ENCODE data around the gene MRPL37. TPM values are rescaled to one million over a fixed set of nuclear protein-coding genes. Genes with fewer than 3 reads are reported as not detected.
A peak's percentile ranks its signal among the peaks of the same experiment; 100 is the strongest.
"Not testable (repeated sequence)": the region's sequence is repeated elsewhere in the genome, so short reads cannot be mapped to it uniquely, and the experiment has no call there.

The MRPL37 gene
- total RNA-seq, 5 donors from 2014 or later (not counting 1 experiment from before 2014, with no cell fraction given) = 27.4 to 45.7 (median 40.6) TPM

DNA sequence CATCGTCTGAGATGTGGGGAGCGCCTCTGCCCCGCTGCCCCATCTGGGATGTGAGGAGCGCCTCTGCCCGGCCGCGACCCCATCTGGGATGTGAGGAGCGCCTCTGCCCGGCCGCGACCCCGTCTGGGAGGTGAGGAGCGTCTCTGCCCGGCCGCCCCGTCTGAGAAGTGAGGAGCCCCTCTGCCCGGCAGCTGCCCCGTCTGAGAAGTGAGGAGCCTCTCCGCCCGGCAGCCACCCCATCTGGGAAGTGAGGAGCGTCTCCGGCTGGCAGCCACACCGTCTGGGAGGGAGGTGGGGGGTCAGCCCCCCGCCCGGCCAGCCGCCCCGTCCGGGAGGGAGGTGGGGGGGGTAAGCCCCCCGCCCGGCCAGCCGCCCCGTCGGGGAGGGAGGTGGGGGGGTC lies 33.2 kb downstream of the MRPL37 start:
- H3K9me3 ChIP-seq; POLR2A ChIA-PET; H3K4me3 Mint-ChIP-seq; H3K27me3 ChIP-seq (replicated peaks in 1 of 2; ENCODE audit: control insufficient read depth in 2 of 2, extremely low read depth in 1 of 2, insufficient read depth in 2 of 2, low read length in 1 of 2); H3K9me3 Mint-ChIP-seq; CTCF ChIA-PET; H3K27ac Mint-ChIP-seq; H3K4me3 ChIP-seq (ENCODE audit: control insufficient read depth in 1 of 2, extremely low read depth in 1 of 2, low read length in 1 of 2); H3K4me1 ChIP-seq (ENCODE audit: control insufficient read depth in 1 of 2, extremely low read depth in 1 of 2, insufficient read depth in 2 of 2, low read length in 2 of 2); ATAC-seq (replicated peaks in 1 of 4); H3K27ac ChIP-seq (ENCODE audit: low read length); H3K27me3 Mint-ChIP-seq; DNase-seq: not testable (repeated sequence)
- WGBS (ENCODE audit: insufficient coverage) = 96% methylated on average over 4 of the region's 33 CpGs
- H3K36me3 ChIP-seq (ENCODE audit: control insufficient read depth in 2 of 2, extremely low read depth in 1 of 2, insufficient read depth in 1 of 2, low read length in 1 of 2) = peaks cover 3 to 30% of the 10 kb centered on the region in 2 donors
- Mint-ChIP-seq H3K4me1 (peaks cover 7 to 22% (median 13%) of the 10 kb centered on the region in 3 donors), H3K36me3 (peaks cover 23% of the 10 kb centered on the region)

DNA sequence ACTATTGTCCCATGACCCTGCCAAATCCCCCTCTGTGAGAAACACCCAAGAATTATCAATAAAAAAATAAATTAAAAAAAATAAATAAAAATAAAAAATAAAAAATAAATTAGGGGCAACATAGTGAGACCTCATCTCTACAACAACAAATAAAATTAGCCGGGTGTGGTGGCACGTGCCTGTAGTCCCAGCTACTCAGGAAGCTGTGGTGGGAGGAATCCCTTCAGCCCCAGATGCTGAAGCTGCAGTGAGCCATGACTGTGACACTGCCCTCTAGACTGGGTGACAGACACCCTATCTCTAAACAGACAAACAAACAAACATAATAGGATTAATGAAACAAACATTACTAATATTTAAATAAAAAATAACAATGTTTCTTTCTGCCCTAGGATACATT lies 34.3 kb downstream of the MRPL37 start:
- ChIA-PET POLR2A (no interaction called here), CTCF (no interaction called here)
- H3K27ac ChIP-seq (ENCODE audit: low read length) = no peak overlapping the region
- WGBS (ENCODE audit: insufficient coverage) = no CpG with 5 or more reads among the region's 2 CpGs
- Mint-ChIP-seq H3K27me3 (no peaks in the 10 kb centered on the region), H3K36me3 (peaks cover 26% of the 10 kb centered on the region), H3K4me1 (peaks cover 3 to 19% (median 11%) of the 10 kb centered on the region in 3 donors), H3K27ac (no peak overlapping the region), H3K4me3 (no peak overlapping the region), H3K9me3 (no peaks in the 10 kb centered on the region)
- H3K9me3 ChIP-seq = no peaks in the 10 kb centered on the region
- no peaks in the 10 kb centered on the region for H3K27me3 ChIP-seq (replicated peaks in 1 of 2; ENCODE audit: control insufficient read depth in 2 of 2, extremely low read depth in 1 of 2, insufficient read depth in 2 of 2, low read length in 1 of 2)
- DNase-seq (no peak), ATAC-seq (replicated peaks in 1 of 4) (no peak)
- H3K4me3 ChIP-seq (ENCODE audit: control insufficient read depth in 1 of 2, extremely low read depth in 1 of 2, low read length in 1 of 2) = no peak overlapping the region
- peaks cover 6 to 37% of the 10 kb centered on the region in 2 donors for H3K36me3 ChIP-seq (ENCODE audit: control insufficient read depth in 2 of 2, extremely low read depth in 1 of 2, insufficient read depth in 1 of 2, low read length in 1 of 2)
- H3K4me1 ChIP-seq (ENCODE audit: control insufficient read depth in 1 of 2, extremely low read depth in 1 of 2, insufficient read depth in 2 of 2, low read length in 2 of 2) = no peaks in the 10 kb centered on the region

DNA sequence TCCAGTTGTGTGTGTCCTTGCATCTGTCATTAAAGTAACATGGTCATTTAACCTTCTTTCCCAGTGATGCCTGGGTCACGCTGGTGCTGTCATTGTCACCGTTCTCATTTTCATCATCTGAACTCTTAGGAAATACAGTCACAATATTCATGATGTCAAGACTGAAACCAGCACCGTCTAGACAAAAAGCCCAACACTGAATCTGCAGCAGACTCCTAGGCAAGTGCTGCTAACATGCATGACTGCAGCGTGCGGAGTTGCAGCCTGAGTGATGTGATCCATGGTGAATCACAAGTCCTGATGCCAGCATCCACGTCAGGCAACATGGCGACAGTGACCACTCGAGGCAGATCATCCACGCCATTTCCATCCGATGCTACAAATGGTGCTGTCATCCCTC lies 37.6 kb downstream of the MRPL37 start:
- H3K4me3 Mint-ChIP-seq = no peak overlapping the region
- no peak overlapping the region for H3K4me3 ChIP-seq (ENCODE audit: control insufficient read depth in 1 of 2, extremely low read depth in 1 of 2, low read length in 1 of 2)
- H3K9me3 Mint-ChIP-seq = no peaks in the 10 kb centered on the region
- ATAC-seq (replicated peaks in 1 of 4) (no peak), DNase-seq (no peak)
- H3K27ac ChIP-seq (ENCODE audit: low read length) = no peak overlapping the region
- H3K9me3 ChIP-seq = no peaks in the 10 kb centered on the region
- H3K36me3 Mint-ChIP-seq = peaks cover 23% of the 10 kb centered on the region
- H3K27me3 Mint-ChIP-seq = no peaks in the 10 kb centered on the region
- H3K27me3 ChIP-seq (replicated peaks in 1 of 2; ENCODE audit: control insufficient read depth in 2 of 2, extremely low read depth in 1 of 2, insufficient read depth in 2 of 2, low read length in 1 of 2) = no peaks in the 10 kb centered on the region
- POLR2A ChIA-PET = no interaction called here
- CTCF ChIA-PET = no interaction called here
- H3K27ac Mint-ChIP-seq = no peak overlapping the region
- no peaks in the 10 kb centered on the region for H3K4me1 ChIP-seq (ENCODE audit: control insufficient read depth in 1 of 2, extremely low read depth in 1 of 2, insufficient read depth in 2 of 2, low read length in 2 of 2)
- H3K36me3 ChIP-seq (ENCODE audit: control insufficient read depth in 2 of 2, extremely low read depth in 1 of 2, insufficient read depth in 1 of 2, low read length in 1 of 2) = peaks cover 10 to 56% of the 10 kb centered on the region in 2 donors
- no peaks in the 10 kb centered on the region for H3K4me1 Mint-ChIP-seq
- WGBS (ENCODE audit: insufficient coverage) = 92% methylated on average over 7 of the region's 10 CpGs

DNA sequence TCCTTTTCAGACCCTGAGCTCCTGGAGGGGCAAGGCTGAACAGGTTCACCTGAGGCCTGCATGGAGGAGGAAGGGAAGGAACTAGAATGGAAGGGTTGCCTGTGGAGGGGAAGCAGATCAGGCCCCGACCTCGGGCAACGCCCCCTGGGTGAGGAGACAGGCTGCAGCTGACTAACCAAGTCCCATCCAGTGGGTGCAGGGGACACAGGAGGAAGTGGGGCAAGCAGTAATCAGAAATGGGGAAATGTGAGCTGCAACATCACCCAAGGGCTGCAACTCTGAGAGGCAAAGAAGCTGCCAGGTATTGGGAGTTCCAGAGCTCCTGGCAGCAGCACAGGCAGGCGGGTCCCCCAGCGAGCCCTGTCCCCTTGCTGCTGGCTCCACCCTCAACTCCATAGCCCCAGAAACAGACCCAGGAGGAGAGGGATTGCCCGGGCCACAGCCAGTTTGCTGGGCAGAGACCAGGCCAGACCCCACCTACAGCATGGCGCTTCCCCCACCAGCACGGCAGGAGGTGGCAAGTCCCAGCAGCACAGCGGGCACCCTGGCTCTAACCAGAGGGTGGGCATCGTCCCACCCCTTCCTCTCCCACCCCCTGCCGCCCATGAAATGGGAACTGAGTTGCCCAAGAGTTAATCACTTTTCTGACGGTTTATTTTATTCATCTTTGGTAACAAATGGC lies 38.5 kb downstream of the MRPL37 start:
- ChIA-PET POLR2A (no interaction called here), CTCF (no interaction called here)
- DNase-seq (peak in 1 of 35 experiments; percentile 23), ATAC-seq (replicated peaks in 1 of 4) (no peak)
- Histone ChIP-seq H3K9me3 (no peaks in the 10 kb centered on the region), H3K27ac (ENCODE audit: low read length) (no peak overlapping the region), H3K4me3 (ENCODE audit: control insufficient read depth in 1 of 2, extremely low read depth in 1 of 2, low read length in 1 of 2) (no peak overlapping the region), H3K36me3 (ENCODE audit: control insufficient read depth in 2 of 2, extremely low read depth in 1 of 2, insufficient read depth in 1 of 2, low read length in 1 of 2) (peaks cover 10 to 63% of the 10 kb centered on the region in 2 donors), H3K27me3 (replicated peaks in 1 of 2; ENCODE audit: control insufficient read depth in 2 of 2, extremely low read depth in 1 of 2, insufficient read depth in 2 of 2, low read length in 1 of 2) (no peaks in the 10 kb centered on the region), H3K4me1 (ENCODE audit: control insufficient read depth in 1 of 2, extremely low read depth in 1 of 2, insufficient read depth in 2 of 2, low read length in 2 of 2) (no peaks in the 10 kb centered on the region)
- Mint-ChIP-seq H3K36me3 (peaks cover 26% of the 10 kb centered on the region), H3K4me1 (no peaks in the 10 kb centered on the region), H3K4me3 (no peak overlapping the region), H3K27ac (peak overlapping the region in 1 of 2 donors; percentile 22), H3K9me3 (no peaks in the 10 kb centered on the region), H3K27me3 (no peaks in the 10 kb centered on the region)
- 86% methylated on average over 7 of the region's 12 CpGs for WGBS (ENCODE audit: insufficient coverage)

DNA sequence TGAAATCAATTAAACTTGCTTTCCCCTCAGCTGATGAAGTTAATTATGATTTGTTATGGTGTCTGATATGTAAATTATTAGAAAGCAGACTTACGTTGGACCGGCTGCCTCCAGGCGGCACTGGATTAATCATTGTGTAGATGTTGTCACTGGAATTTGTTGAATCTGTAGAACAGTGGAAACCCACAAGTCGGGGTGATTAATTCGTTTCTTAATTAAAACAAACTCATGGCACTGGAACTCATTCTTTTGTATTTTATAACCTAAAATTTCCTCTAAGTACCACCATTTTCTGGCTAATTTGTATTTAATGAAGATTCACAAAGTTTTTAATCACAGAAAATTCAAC lies 39.0 kb downstream of the MRPL37 start:
- Histone ChIP-seq H3K27me3 (replicated peaks in 1 of 2; ENCODE audit: control insufficient read depth in 2 of 2, extremely low read depth in 1 of 2, insufficient read depth in 2 of 2, low read length in 1 of 2) (no peaks in the 10 kb centered on the region), H3K4me3 (ENCODE audit: control insufficient read depth in 1 of 2, extremely low read depth in 1 of 2, low read length in 1 of 2) (no peak overlapping the region), H3K27ac (ENCODE audit: low read length) (no peak overlapping the region), H3K4me1 (ENCODE audit: control insufficient read depth in 1 of 2, extremely low read depth in 1 of 2, insufficient read depth in 2 of 2, low read length in 2 of 2) (no peaks in the 10 kb centered on the region), H3K9me3 (no peaks in the 10 kb centered on the region), H3K36me3 (ENCODE audit: control insufficient read depth in 2 of 2, extremely low read depth in 1 of 2, insufficient read depth in 1 of 2, low read length in 1 of 2) (peaks cover 10 to 65% of the 10 kb centered on the region in 2 donors)
- Mint-ChIP-seq H3K36me3 (peaks cover 26% of the 10 kb centered on the region), H3K27ac (no peak overlapping the region), H3K4me1 (no peaks in the 10 kb centered on the region), H3K27me3 (no peaks in the 10 kb centered on the region), H3K4me3 (no peak overlapping the region), H3K9me3 (no peaks in the 10 kb centered on the region)
- ATAC-seq (replicated peaks in 1 of 4) (no peak), DNase-seq (no peak)
- POLR2A ChIA-PET = no interaction called here
- WGBS (ENCODE audit: insufficient coverage) = no CpG with 5 or more reads among the region's 5 CpGs
- CTCF ChIA-PET = no interaction called here

DNA sequence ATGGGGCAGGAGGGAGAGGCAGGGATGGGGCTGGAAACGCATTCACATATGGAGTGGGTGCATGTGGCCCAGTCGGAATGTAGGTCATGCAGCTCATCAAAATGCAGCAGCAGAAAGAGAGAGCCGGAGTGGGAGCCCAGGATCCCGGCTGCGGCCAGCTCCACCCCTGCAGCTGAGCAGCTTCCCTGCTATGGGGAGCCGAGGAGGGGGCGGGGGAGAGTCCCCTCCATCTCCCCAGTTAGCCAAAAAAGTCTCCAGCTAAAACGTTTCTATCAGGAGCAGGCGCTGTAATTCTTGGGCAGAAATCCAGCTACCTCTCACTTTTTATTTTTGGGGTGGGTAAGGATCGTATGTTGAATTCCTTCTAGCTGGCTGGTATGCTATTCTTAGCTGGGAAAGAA lies 39.7 kb downstream of the MRPL37 start:
- H3K36me3 Mint-ChIP-seq = peaks cover 28% of the 10 kb centered on the region
- H3K9me3 ChIP-seq = no peaks in the 10 kb centered on the region

More for the DNA sequence above, 39.7 kb downstream of the MRPL37 start:
- DNase-seq (no peak), ATAC-seq (replicated peaks in 1 of 4) (no peak)
- Mint-ChIP-seq H3K27ac (no peak overlapping the region), H3K4me1 (no peaks in the 10 kb centered on the region), H3K9me3 (no peaks in the 10 kb centered on the region), H3K27me3 (no peaks in the 10 kb centered on the region), H3K4me3 (no peak overlapping the region)
- no peak overlapping the region for H3K27ac ChIP-seq (ENCODE audit: low read length)
- ChIA-PET CTCF (no interaction called here), POLR2A (no interaction called here)
- no peaks in the 10 kb centered on the region for H3K27me3 ChIP-seq (replicated peaks in 1 of 2; ENCODE audit: control insufficient read depth in 2 of 2, extremely low read depth in 1 of 2, insufficient read depth in 2 of 2, low read length in 1 of 2)
- WGBS (ENCODE audit: insufficient coverage) = 93% methylated on average over 5 of the region's 10 CpGs
- peaks cover 11 to 67% of the 10 kb centered on the region in 2 donors for H3K36me3 ChIP-seq (ENCODE audit: control insufficient read depth in 2 of 2, extremely low read depth in 1 of 2, insufficient read depth in 1 of 2, low read length in 1 of 2)
- H3K4me3 ChIP-seq (ENCODE audit: control insufficient read depth in 1 of 2, extremely low read depth in 1 of 2, low read length in 1 of 2) = no peak overlapping the region
- no peaks in the 10 kb centered on the region for H3K4me1 ChIP-seq (ENCODE audit: control insufficient read depth in 1 of 2, extremely low read depth in 1 of 2, insufficient read depth in 2 of 2, low read length in 2 of 2)
